ENCODE data around the gene DCK. TPM values are rescaled to one million over a fixed set of nuclear protein-coding genes. Genes with fewer than 3 reads are reported as not detected.

The DCK gene
- total RNA-seq: 4.1 and 7.4 TPM in 2 replicates

DNA sequence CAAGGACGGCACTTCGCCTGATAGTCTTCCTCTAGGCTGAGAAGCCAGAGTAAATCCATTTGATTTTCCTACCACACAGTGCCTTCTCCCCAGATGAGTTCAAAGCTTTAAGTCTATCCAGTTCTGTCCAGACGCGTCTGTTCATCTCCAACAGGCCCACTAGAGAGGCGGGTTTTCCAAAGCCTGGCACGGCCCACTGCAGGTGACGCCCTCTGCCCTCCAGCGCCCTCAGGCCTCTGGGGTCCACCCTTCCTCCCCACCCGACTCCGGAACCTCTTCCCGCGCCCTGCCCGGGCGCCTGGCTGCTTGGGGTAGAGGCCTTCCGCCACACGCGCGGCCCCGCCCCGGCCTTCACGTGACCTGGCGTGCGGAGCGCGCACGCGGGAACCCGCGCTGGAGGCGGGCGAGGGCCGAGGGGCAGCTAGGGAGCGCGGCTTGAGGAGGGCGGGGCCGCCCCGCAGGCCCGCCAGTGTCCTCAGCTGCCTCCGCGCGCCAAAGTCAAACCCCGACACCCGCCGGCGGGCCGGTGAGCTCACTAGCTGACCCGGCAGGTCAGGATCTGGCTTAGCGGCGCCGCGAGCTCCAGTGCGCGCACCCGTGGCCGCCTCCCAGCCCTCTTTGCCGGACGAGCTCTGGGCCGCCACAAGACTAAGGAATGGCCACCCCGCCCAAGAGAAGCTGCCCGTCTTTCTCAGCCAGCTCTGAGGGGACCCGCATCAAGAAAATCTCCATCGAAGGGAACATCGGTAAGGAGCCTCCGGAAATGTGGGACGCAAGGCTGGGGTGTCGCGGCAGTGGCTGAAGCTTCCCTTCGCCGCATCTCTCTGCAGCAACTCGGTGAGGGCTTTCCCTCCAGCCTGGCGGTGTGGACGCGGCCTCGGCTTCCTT lies at the start of gene DCK:
Gene DCK, plus strand, starts transcription at position 469 of the 888 bp plus-strand sequence. Its CDS starts 187 bp downstream, at position 656.

Other genes with a start within 250 kb of the DCK start
- 69.4 and 80.4 TPM in 2 replicates for gene GRSF1, start 153.8 kb upstream of the DCK start, total RNA-seq
- gene MOB1B, start 91.3 kb upstream of the DCK start, total RNA-seq: 4.2 and 8.7 TPM in 2 replicates